WTC11 (cell line): Measurements from ENCODE around the gene POLR3G. TPM values are rescaled to one million over a fixed set of nuclear protein-coding genes. Genes with fewer than 3 reads are reported as not detected.

Experiments used
- ATAC-seq: fragments of 200-7000 bp; cut with Tn5 transposase; 2 replicates; pipeline ENCODE4 v1.10.0; 2021; ENCODE audit warnings: mild to moderate bottlenecking, moderate library complexity
- CTCF ChIA-PET: fragments of 300-600 bp; sonication (Branson Sonifier 250); formaldehyde crosslinking; loops from one replicate; lab custom pipeline; 2021; ENCODE audit warnings: antibody characterized with exemption; lab: Charles Lee
- POLR2A ChIA-PET: fragments of 350-600 bp; sonication (Branson Sonifier 250); formaldehyde crosslinking; loops from one replicate; lab custom pipeline; 2021; ENCODE audit warnings: antibody characterized with exemption; lab: Charles Lee
- DNase-seq: peaks from one replicate; pipeline ENCODE4 v3.0.0; 2021; ENCODE audit warnings: low spot score
- H3K27ac Mint-ChIP-seq: 2 replicates; pipeline ENCODE4 v1.8.0; 2021; ENCODE audit warnings: mixed read lengths
- H3K27me3 Mint-ChIP-seq: 2 replicates; pipeline ENCODE4 v1.8.0; 2021; ENCODE audit warnings: low read depth, mild to moderate bottlenecking, moderate library complexity, mixed read lengths
- H3K36me3 Mint-ChIP-seq: 2 replicates; pipeline ENCODE4 v1.8.0; 2021; ENCODE audit warnings: mixed read lengths
- H3K4me1 Mint-ChIP-seq: 2 replicates; pipeline ENCODE4 v1.8.0; 2022; ENCODE audit warnings: mixed read lengths
- H3K4me3 Mint-ChIP-seq: 2 replicates; pipeline ENCODE4 v1.8.0; 2021; ENCODE audit warnings: mild to moderate bottlenecking, moderate library complexity, mixed read lengths
- H3K9me3 Mint-ChIP-seq: 2 replicates; pipeline ENCODE4 v1.8.0; 2021; ENCODE audit warnings: mixed read lengths
- ESRRA ChIP-seq: sonication (generic); formaldehyde crosslinking; IDR thresholded peaks from 2 replicates; pipeline ENCODE4 v1.8.1; 2022; ENCODE audit warnings: mild to moderate bottlenecking, missing genetic modification reagents, borderline replicate concordance
- GTF2I ChIP-seq: fragments of 250-450 bp; sonication (Bioruptor Pico); conservative IDR thresholded peaks from 2 replicates; pipeline ENCODE4 v1.4.0; 2021; ENCODE audit warnings: mild to moderate bottlenecking
- SMAD4 ChIP-seq: sonication (generic); formaldehyde crosslinking; IDR thresholded peaks from 2 replicates; pipeline ENCODE4 v1.8.0; 2022; ENCODE audit warnings: mild to moderate bottlenecking, missing genetic modification reagents
- TP53 ChIP-seq: sonication (generic); formaldehyde crosslinking; IDR thresholded peaks from 2 replicates; pipeline ENCODE4 v1.8.1; 2023; ENCODE audit warnings: mild to moderate bottlenecking, missing genetic modification reagents
- ZNF138 ChIP-seq: sonication (generic); formaldehyde crosslinking; conservative IDR thresholded peaks from 2 replicates; pipeline ENCODE4 v1.8.1; 2022; ENCODE audit warnings: mild to moderate bottlenecking, moderate library complexity, missing genetic modification reagents
- ZNF219 ChIP-seq: sonication (generic); formaldehyde crosslinking; IDR thresholded peaks from 2 replicates; pipeline ENCODE4 v1.8.0; 2023; ENCODE audit warnings: missing genetic modification reagents, mild to moderate bottlenecking, borderline replicate concordance
- total RNA-seq: library from RNA; stranded (reverse); gene quantifications from 3 replicates; pipeline ENCODE4 v1.2.3, GENCODE V29; 2021
- TF ChIP-seq, protein P1 (sequence below): sonication (generic); formaldehyde crosslinking; IDR thresholded peaks from 2 replicates; pipeline ENCODE4 v1.8.1; 2022; ENCODE audit warnings: low read depth, missing genetic modification reagents, borderline replicate concordance
- TF ChIP-seq, protein P2 (sequence below): sonication (generic); formaldehyde crosslinking; IDR thresholded peaks from 2 replicates; pipeline ENCODE4 v1.8.1; 2023; ENCODE audit warnings: mild to moderate bottlenecking, missing genetic modification reagents, moderate library complexity
- TF ChIP-seq, protein P3 (sequence below): sonication (generic); formaldehyde crosslinking; IDR thresholded peaks from 2 replicates; pipeline ENCODE4 v1.8.0; 2022; ENCODE audit warnings: mild to moderate bottlenecking, missing genetic modification reagents
- TF ChIP-seq, protein P4 (sequence below): fragments of 250-450 bp; sonication (Bioruptor Pico); IDR thresholded peaks from 2 replicates; pipeline ENCODE4 v2.1.2; 2022; ENCODE audit warnings: mild to moderate bottlenecking, moderate library complexity
- TF ChIP-seq, protein P5 (sequence below): sonication (generic); formaldehyde crosslinking; IDR thresholded peaks from 2 replicates; pipeline ENCODE4 v1.8.1; 2023; ENCODE audit warnings: mild to moderate bottlenecking, missing genetic modification reagents
- TF ChIP-seq, protein P6 (sequence below): sonication (generic); formaldehyde crosslinking; IDR thresholded peaks from 2 replicates; pipeline ENCODE4 v1.8.1; 2023; ENCODE audit warnings: mild to moderate bottlenecking, missing genetic modification reagents, borderline replicate concordance
- TF ChIP-seq, protein P7 (sequence below): sonication (generic); formaldehyde crosslinking; IDR thresholded peaks from 2 replicates; pipeline ENCODE4 v1.8.1; 2023; ENCODE audit warnings: mild to moderate bottlenecking, moderate library complexity, missing genetic modification reagents
- TF ChIP-seq, protein P8 (sequence below): fragments of 250-450 bp; sonication (Bioruptor Pico); IDR thresholded peaks from 2 replicates; pipeline ENCODE4 v1.8.0; 2021; ENCODE audit warnings: mild to moderate bottlenecking
- TF ChIP-seq, protein P9 (sequence below): sonication (generic); formaldehyde crosslinking; IDR thresholded peaks from 2 replicates; pipeline ENCODE4 v1.8.0; 2022; ENCODE audit warnings: mild to moderate bottlenecking, missing genetic modification reagents

Gene POLR3G
- total RNA-seq, 1 experiment from 2014 or later, result 95.4 TPM

DNA sequence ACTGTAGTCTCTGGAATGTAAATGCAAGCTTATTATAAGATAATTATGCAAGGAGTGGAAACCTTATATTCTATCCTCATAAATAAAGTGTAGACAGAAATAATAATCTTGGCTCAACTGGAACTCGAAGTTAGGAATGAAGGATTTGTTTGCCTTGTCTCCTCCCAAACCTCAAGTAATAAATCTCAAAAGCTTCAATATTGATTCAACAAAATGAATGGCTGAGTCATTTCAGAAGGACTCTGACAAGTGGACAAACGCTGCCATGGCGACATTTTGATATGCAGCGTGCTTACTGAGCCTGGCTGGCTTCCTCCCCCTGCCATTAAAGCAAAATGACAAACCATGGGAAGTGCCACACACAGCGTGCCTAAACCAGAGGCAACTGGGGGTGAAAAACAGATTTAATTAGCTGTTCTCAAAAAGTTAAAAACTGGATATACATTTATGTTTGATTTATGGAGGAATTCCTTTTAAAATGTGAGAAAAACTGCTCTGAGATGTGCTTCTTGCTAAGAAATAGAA, 73.5 kb downstream of the POLR3G start (continued):
- TF ChIP-seq, protein P1, sequence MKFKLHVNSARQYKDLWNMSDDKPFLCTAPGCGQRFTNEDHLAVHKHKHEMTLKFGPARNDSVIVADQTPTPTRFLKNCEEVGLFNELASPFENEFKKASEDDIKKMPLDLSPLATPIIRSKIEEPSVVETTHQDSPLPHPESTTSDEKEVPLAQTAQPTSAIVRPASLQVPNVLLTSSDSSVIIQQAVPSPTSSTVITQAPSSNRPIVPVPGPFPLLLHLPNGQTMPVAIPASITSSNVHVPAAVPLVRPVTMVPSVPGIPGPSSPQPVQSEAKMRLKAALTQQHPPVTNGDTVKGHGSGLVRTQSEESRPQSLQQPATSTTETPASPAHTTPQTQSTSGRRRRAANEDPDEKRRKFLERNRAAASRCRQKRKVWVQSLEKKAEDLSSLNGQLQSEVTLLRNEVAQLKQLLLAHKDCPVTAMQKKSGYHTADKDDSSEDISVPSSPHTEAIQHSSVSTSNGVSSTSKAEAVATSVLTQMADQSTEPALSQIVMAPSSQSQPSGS (CRISPR knock-in tag), result no peak
- TF ChIP-seq TP53 (CRISPR knock-in tag) (no peak), ZNF219 (CRISPR knock-in tag) (no peak)
- TF ChIP-seq, protein P2, sequence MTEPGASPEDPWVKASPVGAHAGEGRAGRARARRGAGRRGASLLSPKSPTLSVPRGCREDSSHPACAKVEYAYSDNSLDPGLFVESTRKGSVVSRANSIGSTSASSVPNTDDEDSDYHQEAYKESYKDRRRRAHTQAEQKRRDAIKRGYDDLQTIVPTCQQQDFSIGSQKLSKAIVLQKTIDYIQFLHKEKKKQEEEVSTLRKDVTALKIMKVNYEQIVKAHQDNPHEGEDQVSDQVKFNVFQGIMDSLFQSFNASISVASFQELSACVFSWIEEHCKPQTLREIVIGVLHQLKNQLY (CRISPR knock-in tag), result no peak
- TF ChIP-seq, protein P3, sequence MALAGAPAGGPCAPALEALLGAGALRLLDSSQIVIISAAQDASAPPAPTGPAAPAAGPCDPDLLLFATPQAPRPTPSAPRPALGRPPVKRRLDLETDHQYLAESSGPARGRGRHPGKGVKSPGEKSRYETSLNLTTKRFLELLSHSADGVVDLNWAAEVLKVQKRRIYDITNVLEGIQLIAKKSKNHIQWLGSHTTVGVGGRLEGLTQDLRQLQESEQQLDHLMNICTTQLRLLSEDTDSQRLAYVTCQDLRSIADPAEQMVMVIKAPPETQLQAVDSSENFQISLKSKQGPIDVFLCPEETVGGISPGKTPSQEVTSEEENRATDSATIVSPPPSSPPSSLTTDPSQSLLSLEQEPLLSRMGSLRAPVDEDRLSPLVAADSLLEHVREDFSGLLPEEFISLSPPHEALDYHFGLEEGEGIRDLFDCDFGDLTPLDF (CRISPR knock-in tag), result no peak
- TF ChIP-seq, protein P4, sequence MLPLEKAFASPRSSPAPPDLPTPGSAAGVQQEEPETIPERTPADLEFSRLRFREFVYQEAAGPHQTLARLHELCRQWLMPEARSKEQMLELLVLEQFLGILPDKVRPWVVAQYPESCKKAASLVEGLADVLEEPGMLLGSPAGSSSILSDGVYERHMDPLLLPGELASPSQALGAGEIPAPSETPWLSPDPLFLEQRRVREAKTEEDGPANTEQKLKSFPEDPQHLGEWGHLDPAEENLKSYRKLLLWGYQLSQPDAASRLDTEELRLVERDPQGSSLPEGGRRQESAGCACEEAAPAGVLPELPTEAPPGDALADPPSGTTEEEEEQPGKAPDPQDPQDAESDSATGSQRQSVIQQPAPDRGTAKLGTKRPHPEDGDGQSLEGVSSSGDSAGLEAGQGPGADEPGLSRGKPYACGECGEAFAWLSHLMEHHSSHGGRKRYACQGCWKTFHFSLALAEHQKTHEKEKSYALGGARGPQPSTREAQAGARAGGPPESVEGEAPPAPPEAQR (CRISPR knock-in tag), result no peak

DNA sequence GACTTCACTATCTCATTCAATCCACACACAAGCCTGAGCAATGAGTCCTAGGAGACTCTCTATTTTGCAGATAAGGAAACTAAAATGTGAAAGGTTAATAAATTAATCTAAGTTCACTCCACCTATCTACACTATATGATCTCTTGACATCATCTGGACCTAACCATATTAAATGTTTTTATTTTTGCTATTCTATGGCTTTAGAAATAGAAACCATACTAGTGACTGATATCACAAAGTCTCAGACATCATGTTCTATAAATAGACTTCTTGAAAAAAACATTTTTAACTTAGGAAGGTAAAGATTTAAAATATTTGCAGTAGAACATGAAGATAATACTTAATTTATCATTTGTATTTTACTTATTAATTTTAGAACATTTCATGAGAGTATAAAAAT, 74.6 kb downstream of the POLR3G start:
- DNase-seq, result no peak
- peaks cover 49% of the 10 kb centered on the region for H3K4me1 Mint-ChIP-seq
- no peaks in the 10 kb centered on the region for H3K27me3 Mint-ChIP-seq
- no peak overlapping the region for H3K27ac Mint-ChIP-seq
- no peak overlapping the region for H3K4me3 Mint-ChIP-seq
- H3K9me3 Mint-ChIP-seq, result peaks cover 6% of the 10 kb centered on the region; the same call in 1 of the 2 replicates
- no peak for ATAC-seq
- POLR2A ChIA-PET, result no interaction called here
- H3K36me3 Mint-ChIP-seq, result no peaks in the 10 kb centered on the region
- CTCF ChIA-PET, result no interaction called here
- TF ChIP-seq, protein P1 (CRISPR knock-in tag), result no peak
- TF ChIP-seq ZNF138 (no peak), GTF2I (CRISPR knock-in tag) (no peak), SMAD4 (CRISPR knock-in tag) (no peak), ESRRA (CRISPR knock-in tag) (no peak)
- TF ChIP-seq, protein P5, sequence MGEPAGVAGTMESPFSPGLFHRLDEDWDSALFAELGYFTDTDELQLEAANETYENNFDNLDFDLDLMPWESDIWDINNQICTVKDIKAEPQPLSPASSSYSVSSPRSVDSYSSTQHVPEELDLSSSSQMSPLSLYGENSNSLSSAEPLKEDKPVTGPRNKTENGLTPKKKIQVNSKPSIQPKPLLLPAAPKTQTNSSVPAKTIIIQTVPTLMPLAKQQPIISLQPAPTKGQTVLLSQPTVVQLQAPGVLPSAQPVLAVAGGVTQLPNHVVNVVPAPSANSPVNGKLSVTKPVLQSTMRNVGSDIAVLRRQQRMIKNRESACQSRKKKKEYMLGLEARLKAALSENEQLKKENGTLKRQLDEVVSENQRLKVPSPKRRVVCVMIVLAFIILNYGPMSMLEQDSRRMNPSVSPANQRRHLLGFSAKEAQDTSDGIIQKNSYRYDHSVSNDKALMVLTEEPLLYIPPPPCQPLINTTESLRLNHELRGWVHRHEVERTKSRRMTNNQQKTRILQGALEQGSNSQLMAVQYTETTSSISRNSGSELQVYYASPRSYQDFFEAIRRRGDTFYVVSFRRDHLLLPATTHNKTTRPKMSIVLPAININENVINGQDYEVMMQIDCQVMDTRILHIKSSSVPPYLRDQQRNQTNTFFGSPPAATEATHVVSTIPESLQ (CRISPR knock-in tag), result no peak
- TF ChIP-seq, protein P6, sequence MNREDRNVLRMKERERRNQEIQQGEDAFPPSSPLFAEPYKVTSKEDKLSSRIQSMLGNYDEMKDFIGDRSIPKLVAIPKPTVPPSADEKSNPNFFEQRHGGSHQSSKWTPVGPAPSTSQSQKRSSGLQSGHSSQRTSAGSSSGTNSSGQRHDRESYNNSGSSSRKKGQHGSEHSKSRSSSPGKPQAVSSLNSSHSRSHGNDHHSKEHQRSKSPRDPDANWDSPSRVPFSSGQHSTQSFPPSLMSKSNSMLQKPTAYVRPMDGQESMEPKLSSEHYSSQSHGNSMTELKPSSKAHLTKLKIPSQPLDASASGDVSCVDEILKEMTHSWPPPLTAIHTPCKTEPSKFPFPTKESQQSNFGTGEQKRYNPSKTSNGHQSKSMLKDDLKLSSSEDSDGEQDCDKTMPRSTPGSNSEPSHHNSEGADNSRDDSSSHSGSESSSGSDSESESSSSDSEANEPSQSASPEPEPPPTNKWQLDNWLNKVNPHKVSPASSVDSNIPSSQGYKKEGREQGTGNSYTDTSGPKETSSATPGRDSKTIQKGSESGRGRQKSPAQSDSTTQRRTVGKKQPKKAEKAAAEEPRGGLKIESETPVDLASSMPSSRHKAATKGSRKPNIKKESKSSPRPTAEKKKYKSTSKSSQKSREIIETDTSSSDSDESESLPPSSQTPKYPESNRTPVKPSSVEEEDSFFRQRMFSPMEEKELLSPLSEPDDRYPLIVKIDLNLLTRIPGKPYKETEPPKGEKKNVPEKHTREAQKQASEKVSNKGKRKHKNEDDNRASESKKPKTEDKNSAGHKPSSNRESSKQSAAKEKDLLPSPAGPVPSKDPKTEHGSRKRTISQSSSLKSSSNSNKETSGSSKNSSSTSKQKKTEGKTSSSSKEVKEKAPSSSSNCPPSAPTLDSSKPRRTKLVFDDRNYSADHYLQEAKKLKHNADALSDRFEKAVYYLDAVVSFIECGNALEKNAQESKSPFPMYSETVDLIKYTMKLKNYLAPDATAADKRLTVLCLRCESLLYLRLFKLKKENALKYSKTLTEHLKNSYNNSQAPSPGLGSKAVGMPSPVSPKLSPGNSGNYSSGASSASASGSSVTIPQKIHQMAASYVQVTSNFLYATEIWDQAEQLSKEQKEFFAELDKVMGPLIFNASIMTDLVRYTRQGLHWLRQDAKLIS (CRISPR knock-in tag), result no peak
- TF ChIP-seq, protein P7, sequence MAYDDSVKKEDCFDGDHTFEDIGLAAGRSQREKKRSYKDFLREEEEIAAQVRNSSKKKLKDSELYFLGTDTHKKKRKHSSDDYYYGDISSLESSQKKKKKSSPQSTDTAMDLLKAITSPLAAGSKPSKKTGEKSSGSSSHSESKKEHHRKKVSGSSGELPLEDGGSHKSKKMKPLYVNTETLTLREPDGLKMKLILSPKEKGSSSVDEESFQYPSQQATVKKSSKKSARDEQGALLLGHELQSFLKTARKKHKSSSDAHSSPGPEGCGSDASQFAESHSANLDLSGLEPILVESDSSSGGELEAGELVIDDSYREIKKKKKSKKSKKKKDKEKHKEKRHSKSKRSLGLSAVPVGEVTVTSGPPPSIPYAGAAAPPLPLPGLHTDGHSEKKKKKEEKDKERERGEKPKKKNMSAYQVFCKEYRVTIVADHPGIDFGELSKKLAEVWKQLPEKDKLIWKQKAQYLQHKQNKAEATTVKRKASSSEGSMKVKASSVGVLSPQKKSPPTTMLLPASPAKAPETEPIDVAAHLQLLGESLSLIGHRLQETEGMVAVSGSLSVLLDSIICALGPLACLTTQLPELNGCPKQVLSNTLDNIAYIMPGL (CRISPR knock-in tag), result no peak
- TF ChIP-seq, protein P3 (CRISPR knock-in tag), result no peak
- TF ChIP-seq, protein P8, sequence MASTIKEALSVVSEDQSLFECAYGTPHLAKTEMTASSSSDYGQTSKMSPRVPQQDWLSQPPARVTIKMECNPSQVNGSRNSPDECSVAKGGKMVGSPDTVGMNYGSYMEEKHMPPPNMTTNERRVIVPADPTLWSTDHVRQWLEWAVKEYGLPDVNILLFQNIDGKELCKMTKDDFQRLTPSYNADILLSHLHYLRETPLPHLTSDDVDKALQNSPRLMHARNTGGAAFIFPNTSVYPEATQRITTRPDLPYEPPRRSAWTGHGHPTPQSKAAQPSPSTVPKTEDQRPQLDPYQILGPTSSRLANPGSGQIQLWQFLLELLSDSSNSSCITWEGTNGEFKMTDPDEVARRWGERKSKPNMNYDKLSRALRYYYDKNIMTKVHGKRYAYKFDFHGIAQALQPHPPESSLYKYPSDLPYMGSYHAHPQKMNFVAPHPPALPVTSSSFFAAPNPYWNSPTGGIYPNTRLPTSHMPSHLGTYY (CRISPR knock-in tag), result no peak
- TF ChIP-seq, protein P9, sequence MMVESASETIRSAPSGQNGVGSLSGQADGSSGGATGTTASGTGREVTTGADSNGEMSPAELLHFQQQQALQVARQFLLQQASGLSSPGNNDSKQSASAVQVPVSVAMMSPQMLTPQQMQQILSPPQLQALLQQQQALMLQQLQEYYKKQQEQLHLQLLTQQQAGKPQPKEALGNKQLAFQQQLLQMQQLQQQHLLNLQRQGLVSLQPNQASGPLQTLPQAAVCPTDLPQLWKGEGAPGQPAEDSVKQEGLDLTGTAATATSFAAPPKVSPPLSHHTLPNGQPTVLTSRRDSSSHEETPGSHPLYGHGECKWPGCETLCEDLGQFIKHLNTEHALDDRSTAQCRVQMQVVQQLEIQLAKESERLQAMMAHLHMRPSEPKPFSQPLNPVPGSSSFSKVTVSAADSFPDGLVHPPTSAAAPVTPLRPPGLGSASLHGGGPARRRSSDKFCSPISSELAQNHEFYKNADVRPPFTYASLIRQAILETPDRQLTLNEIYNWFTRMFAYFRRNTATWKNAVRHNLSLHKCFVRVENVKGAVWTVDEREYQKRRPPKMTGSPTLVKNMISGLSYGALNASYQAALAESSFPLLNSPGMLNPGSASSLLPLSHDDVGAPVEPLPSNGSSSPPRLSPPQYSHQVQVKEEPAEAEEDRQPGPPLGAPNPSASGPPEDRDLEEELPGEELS (CRISPR knock-in tag), result no peak
